HepG2 (cell line): ENCODE data around the gene AKAP10. TPM values are rescaled to one million over a fixed set of nuclear protein-coding genes. Genes with fewer than 3 reads are reported as not detected.

Experiments
- ATF7 ChIP-seq, 2 experiments: fragments of 450-650 bp in 1 of 2; sonication (generic) in 1 of 2; formaldehyde crosslinking in 1 of 2; IDR thresholded peaks; 2 replicates each; pipeline versions ENCODE4 v1.4.0 to v1.6.1; 2016 to 2020; ENCODE audit warnings: antibody characterized with exemption in 1 of 2, mild to moderate bottlenecking in 1 of 2, missing genetic modification reagents in 1 of 2
- E2F5 ChIP-seq: sonication (generic); formaldehyde crosslinking; conservative IDR thresholded peaks from 2 replicates; pipeline ENCODE4 v1.4.0; 2020; ENCODE audit warnings: missing genetic modification reagents
- FOXJ3 ChIP-seq: sonication (generic); formaldehyde crosslinking; IDR thresholded peaks from 2 replicates; pipeline ENCODE4 v1.4.0; 2020; ENCODE audit warnings: missing genetic modification reagents, mild to moderate bottlenecking, borderline replicate concordance
- HNF1A ChIP-seq, 2 experiments: sonication (generic) in 1 of 2; formaldehyde crosslinking in 1 of 2; IDR thresholded peaks; 2 replicates each; pipeline versions ENCODE4 v1.4.0 to v1.6.1; 2016 to 2020; ENCODE audit warnings: borderline replicate concordance in 1 of 2, low read depth in 1 of 2, mild to moderate bottlenecking in 1 of 2, missing genetic modification reagents in 1 of 2
- MLLT10 ChIP-seq: sonication (generic); formaldehyde crosslinking; IDR thresholded peaks from 2 replicates; pipeline ENCODE4 v1.4.0; 2020; ENCODE audit warnings: missing genetic modification reagents
- NFE2L1 ChIP-seq: sonication (generic); formaldehyde crosslinking; IDR thresholded peaks from 2 replicates; pipeline ENCODE4 v1.4.0; 2020; ENCODE audit warnings: missing genetic modification reagents, mild to moderate bottlenecking, borderline replicate concordance
- PHB2 ChIP-seq: fragments of 450-650 bp; IDR thresholded peaks from 2 replicates; pipeline ENCODE4 v1.6.1; 2018; ENCODE audit not compliant: partially characterized antibody
- SKI ChIP-seq: fragments of 450-650 bp; IDR thresholded peaks from one replicate; pipeline ENCODE4 v1.6.1; 2018; ENCODE audit warnings: mild to moderate bottlenecking; ENCODE audit not compliant: partially characterized antibody
- TRIM24 ChIP-seq: sonication (generic); formaldehyde crosslinking; IDR thresholded peaks from 2 replicates; pipeline ENCODE4 v1.8.0; 2022; ENCODE audit warnings: mild to moderate bottlenecking, missing genetic modification reagents
- YEATS4 ChIP-seq: sonication (generic); formaldehyde crosslinking; IDR thresholded peaks from 2 replicates; pipeline ENCODE4 v1.4.0; 2020; ENCODE audit warnings: missing genetic modification reagents, borderline replicate concordance
- ZBTB2 ChIP-seq: sonication (generic); formaldehyde crosslinking; IDR thresholded peaks from 2 replicates; pipeline ENCODE4 v1.8.0; 2022; ENCODE audit warnings: low read depth, missing genetic modification reagents
- ZNF501 ChIP-seq: sonication (generic); formaldehyde crosslinking; IDR thresholded peaks from 2 replicates; pipeline ENCODE4 v1.5.1; 2020; ENCODE audit warnings: mild to moderate bottlenecking, moderate library complexity, missing genetic modification reagents
- ZNF576 ChIP-seq: sonication (generic); formaldehyde crosslinking; IDR thresholded peaks from 2 replicates; pipeline ENCODE4 v1.4.0; 2020; ENCODE audit warnings: mild to moderate bottlenecking, missing genetic modification reagents
- ZNF770 ChIP-seq: sonication (generic); formaldehyde crosslinking; IDR thresholded peaks from 2 replicates; pipeline ENCODE4 v1.5.0; 2020; ENCODE audit warnings: mild to moderate bottlenecking, missing genetic modification reagents
- polyA plus RNA-seq, 8 experiments: library from polyadenylated mRNA; depleted of rRNA in 3 of 8; stranded (reverse) in 7 of 8; unstranded in 1 of 8; fragments of >200 nt; fragmentation: Illumina TruSeq in 4 of 8; extraction: Trizol in 4 of 8; gene quantifications; 2 replicates each; pipeline versions ENCODE4 v1.2.1 to v1.2.3, GENCODE V29; 2011 to 2016; ENCODE audit warnings: low read depth in 4 of 8, missing spikeins in 1 of 8, mixed read lengths in 1 of 8; ENCODE audit not compliant: insufficient read depth in 1 of 8
- total RNA-seq, 5 experiments: library from RNA; depleted of rRNA; stranded (reverse); fragments of >200 nt; fragmentation: Illumina TruSeq; extraction: Trizol; gene quantifications; 2 replicates each; pipeline ENCODE4 v1.2.3, GENCODE V29; 2016; ENCODE audit warnings: low read depth in 1 of 5

The AKAP10 gene
- total and polyA plus RNA-seq, 2 of the 13 experiments (the other 11 are each of a cell fraction or from before 2014, with no cell fraction given), result 17.6 to 21.7 TPM

GRCh38 chr17:19977293-19978208 lies at the start of gene AKAP10 (continued):
- TF ChIP-seq TRIM24 (CRISPR knock-in tag) (no peak), SKI (peak; percentile 10), NFE2L1 (CRISPR knock-in tag) (no peak), MLLT10 (no peak), ZNF576 (CRISPR knock-in tag) (no peak), ZNF501 (CRISPR knock-in tag) (peak; percentile 57), FOXJ3 (CRISPR knock-in tag) (no peak; the same call in 1 of the 2 replicates), HNF1A (IDR thresholded peaks at IDR 0.05; ENCODE audit: low read depth) (no peak), HNF1A (CRISPR knock-in tag; IDR thresholded peaks at IDR 0.05; ENCODE audit: borderline replicate concordance) (no peak; the same call in 1 of the 2 replicates), E2F5 (CRISPR knock-in tag) (no peak), ZNF770 (no peak), PHB2 (no peak), ATF7 (IDR thresholded peaks at IDR 0.05) (no peak), ATF7 (CRISPR knock-in tag; IDR thresholded peaks at IDR 0.05) (peak; percentile 82), YEATS4 (CRISPR knock-in tag) (peak; percentile 89), ZBTB2 (CRISPR knock-in tag) (peak; percentile 81; the same call in 1 of the 2 replicates)
